GM21528 (cell line): ENCODE results near the gene PDAP1.
"Not testable (repeated sequence)": the region's sequence is repeated elsewhere in the genome, so short reads cannot be mapped to it uniquely, and the experiment has no call there.

ENCODE experiments used
- ATAC-seq: cut with Tn5 transposase; IDR thresholded peaks from one replicate; pipeline ENCODE4 v1.9.1; 2021; ENCODE audit warnings: mild to moderate bottlenecking, moderate library complexity; ENCODE audit not compliant: unreplicated experiment, low FRiP score

PDAP1 gene, protein sequence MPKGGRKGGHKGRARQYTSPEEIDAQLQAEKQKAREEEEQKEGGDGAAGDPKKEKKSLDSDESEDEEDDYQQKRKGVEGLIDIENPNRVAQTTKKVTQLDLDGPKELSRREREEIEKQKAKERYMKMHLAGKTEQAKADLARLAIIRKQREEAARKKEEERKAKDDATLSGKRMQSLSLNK

DNA sequence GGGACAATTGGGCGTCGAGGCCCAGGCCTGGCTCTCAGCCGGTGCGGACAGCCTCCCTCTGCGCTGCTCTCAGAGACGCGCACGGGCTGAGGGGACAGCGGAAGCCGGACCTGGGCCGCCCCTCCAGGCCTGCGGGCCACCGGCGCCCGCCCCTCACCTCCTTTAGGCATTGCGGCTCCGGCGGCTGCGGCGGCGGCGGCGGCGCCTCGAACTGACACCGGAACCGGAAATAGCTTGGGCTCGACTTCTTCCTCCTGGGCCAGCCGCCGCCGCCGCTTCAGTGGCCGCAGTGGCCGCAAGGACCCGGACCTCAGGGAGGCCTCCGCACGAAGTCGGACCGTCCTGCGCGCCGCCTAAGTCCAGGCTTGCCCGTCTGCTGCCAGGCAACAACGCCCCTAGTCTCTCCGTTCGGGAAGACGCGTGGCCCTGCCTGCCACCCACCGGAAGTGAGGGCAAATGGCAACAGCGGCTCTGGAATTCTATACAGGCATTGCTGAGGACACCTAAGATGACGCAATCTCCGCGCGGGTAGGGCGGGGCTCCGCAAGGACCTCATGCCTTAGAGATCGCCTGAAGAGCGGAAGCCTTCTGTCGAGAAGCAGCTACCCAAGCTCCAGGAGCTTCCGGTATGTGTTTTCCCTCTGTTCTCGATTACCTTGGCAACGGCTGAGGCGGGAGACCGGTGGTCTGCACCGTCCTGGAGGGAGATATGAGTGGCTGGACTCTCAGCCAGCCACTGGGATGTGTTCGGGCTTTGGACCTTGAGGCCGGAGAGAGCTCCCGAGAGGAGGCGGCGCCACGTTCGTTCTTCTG is at the start of gene PDAP1, which contains the start of gene BUD31:
TSS of gene PDAP1 (minus strand) at position 219 of the 813 bp plus-strand sequence. CDS start at position 170, 49 bp downstream.
TSS of gene BUD31 (plus strand) at position 591 of the 813 bp plus-strand sequence. CDS start 2,124 bp downstream, outside the sequence.
- peak; percentile 76 for ATAC-seq

DNA sequence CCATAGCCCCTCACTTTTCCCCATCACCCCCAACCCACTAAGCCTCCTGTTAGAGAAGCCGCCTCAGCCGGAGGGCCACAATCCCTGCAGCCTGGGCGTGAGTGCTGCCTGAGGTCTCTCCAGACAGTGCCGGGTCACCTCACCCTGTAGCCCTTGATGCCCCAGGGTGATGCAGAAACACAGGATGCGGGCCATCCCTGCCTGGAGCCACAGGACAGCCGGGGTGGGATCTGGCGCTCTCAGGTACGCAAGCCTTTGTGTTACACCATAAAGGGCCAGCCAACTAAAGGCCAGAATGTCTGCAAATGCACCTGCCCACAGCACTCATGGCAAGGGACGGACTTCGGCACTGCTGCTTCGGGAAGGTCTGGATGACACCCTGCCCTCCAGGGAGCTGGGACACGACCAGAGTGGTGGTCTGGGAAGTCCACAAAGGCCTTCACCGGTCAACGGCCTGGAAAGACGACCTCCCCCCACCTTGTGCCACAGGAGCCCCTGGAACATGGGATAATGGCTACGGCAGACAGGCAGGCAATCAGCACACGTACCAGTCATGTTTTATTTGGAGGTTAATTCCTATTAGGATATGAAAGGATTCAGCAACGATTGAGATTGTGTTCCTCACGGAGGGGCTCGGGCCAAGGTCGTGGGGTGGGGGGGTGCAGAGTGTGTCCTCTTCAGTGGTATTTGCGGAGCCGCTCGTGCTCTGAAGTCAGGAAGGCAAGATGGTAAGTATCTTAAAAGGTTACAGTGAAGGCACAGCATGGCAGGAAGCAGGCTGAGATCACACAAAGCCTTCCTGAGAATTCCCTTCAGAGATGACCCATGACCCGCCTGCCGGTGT is 49.5 kb upstream of the PDAP1 start:
- ATAC-seq = no peak

DNA sequence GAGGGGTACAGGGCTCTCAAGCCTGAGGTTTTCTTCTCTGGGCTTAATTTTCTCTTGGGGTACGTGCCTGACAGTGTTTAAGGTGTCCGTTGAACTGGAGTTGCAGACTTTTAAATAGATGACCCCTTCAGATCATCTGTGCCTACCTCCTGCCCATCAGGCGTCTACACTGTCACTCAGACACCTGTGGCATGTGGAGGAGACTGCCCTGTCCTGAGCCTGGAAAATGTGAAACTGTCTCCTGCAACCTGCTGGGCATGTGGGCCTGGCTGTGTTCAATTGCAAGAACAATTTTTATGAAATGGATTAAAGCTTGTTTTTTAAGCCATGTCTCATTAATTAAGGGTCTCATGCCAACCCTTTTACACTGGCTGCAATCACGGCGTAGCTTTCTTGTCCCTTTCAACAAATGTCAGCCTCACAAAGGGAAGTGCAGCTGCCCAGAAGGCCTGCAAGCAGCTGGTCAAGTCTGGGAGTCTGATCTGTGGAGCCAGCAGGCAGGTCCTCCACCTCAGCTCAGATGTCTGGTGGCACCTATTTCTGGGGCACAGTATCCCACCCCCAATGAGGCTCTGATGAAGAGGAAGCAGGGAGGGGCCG is 48.8 kb upstream of the PDAP1 start:
- ATAC-seq = no peak

DNA sequence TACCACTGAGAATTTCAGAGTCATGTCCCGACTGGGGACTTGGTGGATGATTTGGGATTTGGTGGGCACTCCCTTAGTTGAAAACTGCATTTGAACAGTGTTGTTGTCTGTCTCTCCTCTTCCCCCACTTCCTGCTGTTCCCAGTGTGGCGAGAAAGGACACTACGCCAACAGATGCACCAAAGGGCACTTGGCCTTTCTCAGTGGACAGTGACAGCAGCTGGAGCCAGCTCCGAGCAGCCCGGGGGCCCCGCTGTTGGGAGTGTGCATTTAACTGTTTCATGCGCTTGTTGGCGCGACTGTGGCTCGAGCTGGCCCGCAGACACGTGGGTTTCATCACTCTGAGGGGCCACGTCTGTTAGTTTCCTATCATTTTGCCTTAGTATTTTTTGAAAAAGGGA is 47.9 kb upstream of the PDAP1 start:
- ATAC-seq = no peak

DNA sequence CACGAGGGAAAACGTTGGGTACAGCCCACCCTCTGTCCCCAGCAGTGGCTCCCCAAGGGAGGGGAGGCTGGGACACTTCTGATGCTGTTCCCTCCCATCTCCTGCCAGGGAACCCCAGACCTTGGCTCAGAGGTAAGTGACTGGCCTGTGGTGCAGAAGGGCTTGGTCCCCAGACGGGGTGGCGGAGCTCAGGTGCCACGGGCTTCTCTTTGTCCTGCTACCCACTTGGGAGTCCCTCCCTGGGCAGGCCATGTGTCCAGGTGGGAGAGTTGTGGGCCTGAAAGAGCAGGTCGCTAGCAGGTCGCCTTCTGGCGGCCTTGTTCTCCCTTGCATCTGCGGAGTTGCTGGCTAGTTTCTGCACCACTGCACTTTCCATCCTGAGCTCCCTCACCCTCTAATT is 47.5 kb upstream of the PDAP1 start:
- ATAC-seq = no peak

DNA sequence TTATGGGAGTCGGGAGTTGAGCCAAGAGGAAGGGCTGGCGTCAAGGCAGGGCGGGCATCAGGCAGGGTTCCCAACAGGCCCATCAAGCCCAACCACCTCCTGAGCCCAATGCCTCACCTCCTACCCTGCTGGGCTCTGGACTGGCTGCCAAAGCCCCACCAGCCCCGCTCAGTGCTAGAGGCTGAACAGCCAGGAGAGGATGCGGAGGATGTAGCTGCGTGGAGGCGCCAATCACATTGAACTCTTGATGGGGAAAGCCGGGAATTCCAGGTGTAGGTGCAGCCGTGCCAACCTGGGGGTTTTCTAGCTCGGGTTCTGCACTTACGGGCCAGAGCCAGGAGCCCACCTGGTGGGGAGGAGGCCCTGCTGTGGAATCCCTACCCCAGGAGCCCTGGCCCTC is 44.7 kb upstream of the PDAP1 start:
- no peak for ATAC-seq

DNA sequence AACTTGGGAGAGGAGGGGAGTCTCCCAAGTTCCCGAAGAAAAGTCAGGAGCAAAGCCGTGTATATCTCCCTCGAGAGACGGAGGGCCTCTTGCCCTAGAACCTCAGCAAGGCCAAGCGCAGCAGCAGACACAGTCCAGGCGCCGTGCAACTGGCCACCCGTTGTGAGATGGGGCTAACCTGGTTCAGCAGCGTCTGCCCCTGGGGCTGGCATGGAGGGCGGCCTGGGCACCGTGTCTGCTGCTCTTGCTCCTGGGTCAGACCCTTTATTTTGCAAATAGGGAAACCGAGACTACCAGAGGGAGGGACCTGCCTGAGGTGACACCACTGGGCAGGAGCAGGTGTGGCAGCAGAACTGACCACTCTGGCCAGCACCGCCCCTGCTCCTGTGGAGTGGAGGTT is 44.1 kb upstream of the PDAP1 start:
- no peak for ATAC-seq

DNA sequence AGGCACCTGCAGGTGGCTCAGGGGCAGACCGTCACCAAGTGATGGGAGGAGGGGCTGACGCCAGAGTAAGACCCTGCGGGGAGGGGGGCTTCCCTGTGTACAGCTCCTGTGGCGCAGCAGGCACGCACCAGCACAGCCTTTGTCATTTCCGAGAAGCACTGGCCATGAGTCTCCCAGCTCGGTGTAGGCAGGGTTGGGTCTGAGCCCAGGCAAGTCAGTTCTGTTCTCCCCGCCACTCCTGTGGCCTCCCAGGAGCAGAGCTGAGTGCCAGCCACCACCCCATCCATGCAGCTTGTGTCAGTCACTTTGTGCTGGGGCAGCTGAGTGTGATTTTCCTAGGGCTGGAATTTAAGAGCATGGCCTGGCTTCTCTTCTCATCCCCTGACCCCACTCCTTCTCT is 43.5 kb upstream of the PDAP1 start:
- ATAC-seq = no peak

DNA sequence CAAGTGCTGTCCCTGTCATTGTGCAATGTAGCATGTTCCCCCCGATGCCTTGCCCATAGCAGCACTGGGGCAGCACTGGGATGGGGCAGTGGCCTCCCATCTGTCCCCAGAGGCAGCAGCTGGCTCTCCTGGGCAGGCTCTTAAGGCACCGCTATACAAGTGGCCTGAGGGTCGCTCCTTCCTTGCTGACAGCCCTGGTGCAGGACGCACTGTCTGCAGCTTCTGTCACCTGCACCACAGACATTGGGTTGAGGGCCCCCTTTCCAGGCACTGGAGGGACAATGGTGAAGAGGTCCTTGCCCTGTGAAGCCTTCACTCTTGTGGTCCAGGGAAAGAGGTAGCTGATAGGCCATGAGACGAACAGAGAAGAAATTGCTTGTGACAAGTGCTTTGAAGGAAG is 40.9 kb upstream of the PDAP1 start:
- ATAC-seq = no peak

DNA sequence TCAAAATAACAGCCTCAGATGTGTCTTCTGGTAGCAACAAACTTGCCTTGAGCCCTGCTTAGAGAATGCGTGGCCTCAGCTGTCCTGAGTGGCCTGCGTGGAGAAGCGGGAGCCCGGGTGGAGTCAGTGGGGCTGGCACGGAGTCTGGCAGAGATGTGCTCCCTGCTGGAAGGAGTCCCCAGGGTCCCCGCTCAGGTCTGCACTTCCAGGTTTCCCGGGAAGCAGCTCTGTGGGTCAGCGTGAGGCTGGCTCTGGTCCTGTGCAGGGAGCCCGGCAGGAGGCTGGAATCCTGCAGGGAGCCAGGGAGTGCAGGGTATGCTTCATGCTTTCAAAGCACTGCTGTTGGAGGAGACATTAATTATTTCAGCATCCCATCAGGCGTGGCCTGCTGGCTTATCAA is 40.5 kb upstream of the PDAP1 start:
- no peak for ATAC-seq

DNA sequence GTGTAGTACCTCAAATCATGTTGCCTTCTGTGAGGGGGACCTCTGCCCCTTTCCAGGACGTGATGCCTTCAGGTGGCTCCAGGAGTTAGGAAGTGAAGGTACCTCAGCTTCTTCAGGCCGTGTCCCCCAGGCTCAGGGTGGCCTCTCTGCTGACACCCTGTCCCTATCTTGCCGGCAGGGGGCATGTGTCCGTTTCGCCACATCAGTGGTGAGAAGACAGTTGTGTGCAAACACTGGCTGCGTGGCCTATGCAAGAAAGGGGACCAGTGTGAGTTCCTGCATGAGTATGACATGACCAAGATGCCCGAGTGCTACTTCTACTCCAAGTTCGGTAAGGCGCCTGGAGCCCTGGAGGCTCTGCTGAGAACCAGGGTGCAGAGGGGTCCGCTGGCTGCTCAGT is 39.5 kb upstream of the PDAP1 start:
- ATAC-seq = no peak

DNA sequence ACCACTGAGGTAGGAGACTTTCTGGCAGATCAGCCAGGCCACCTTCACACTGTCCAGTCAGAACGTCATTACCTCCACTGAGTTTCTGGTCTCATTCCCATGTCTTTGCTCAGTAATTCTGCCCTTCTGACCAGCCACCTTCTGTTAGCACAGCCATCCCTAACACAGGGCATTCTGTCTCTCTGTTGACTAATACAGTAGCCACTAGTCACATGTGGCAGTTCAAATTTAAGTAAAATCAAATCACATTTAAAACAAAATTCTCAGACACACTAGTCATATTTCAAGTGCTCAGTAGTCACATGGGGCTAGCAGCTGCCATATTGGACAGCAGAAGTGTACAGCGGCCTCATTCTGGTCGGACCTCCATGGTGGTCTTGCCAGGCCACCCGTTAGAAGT is 37.7 kb upstream of the PDAP1 start:
- ATAC-seq = no peak

DNA sequence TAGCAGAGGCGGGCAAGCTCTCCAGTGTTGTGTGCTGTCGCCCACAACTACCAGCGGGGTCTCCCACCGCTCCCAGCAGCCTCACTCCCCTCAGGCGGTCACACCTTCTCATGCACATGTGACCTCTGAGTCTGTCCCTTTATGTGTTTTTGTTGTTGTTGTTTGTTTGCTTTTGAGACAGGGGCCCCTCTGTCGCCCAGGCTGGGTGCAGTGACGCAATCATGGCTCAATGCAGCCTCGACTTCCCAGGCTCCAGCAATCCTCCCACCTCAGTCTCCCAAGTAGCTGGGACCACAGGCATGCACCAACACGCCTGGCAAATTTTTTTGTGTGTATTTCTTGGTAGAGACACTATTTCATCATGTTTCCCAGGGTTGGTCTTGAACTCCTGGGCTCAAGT is 31.8 kb upstream of the PDAP1 start:
- no peak for ATAC-seq

DNA sequence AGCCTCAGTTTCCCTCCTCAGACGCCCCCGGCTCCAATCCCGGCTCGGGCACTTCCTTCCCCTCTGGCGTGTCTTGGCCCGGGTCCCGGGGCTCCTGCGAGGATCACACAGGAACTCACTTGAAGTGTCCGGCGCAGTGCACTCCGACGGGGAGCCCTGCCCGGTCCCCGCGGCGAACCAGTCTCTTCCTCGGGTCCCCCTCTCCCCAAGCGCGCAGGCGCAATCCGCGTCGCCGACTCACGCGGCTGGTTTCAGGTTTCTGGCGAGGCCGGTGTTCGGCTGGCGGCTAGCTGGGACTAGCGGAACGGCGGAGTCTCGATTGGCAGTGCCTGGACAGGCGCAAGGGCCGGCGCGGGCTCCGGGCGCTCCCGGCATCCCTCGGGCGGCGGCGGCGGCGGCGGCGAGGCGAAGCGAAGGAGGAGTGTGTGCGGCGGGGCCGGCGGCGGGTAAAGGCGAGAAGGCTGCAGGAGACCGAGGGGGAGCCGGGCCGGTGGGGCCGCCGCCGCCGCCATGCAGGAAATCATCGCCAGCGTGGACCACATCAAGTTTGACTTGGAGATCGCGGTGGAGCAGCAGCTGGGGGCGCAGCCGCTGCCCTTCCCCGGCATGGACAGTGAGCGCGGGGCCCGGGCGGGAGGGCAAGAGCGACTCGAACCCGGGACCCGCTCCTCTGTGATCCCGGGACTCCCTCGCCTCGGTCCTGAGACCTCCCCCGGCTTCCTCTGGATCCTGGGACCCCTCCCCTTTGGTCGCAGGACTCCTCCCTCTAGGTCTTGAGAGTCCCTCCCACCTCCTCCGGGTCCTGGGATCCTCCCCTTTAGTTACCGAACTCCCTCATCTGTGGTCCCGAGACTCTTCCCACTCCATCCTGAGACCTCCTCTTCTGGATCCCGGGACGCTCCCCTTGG is 30.4 kb upstream of the PDAP1 start, which contains the start of the genes CPSF4 and PTCD1:
TSS of gene CPSF4 (plus strand) at position 371 of the 908 bp plus-strand sequence. CDS start at position 511, 140 bp downstream.
TSS of gene PTCD1 (minus strand) at position 226 of the 908 bp plus-strand sequence. CDS start 3,556 bp downstream, outside the sequence.
- peak; percentile 86 for ATAC-seq

DNA sequence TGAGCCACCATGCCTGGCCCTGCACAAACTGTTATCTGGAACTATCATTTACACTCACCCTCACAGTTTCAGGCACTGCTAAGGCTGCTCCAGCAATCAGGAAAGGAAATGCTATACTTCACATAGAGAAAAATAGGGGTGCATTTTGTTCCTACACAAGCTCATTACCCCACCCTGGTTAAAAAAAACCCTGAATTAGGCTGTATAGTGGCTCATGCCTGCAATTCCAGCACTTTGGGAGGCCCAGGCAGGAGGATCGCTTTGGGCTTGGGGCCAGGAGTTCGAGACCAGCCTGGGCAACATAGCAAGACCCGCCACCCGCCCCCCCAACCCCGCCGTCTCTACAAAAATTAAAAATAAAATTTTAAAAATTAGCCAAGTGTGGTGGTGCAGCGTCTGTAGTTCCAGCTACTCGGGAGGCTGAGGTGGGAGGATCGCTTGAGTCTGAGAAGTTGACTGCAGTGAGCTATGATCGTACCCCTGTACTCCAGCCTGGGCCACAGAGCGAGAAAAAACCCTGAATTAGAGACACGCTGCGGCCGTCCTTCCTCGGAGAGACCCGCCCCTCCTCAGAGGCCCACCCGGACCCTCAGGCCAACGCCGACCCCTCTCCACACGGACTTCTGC is 29.7 kb upstream of the PDAP1 start:
- ATAC-seq = no peak

DNA sequence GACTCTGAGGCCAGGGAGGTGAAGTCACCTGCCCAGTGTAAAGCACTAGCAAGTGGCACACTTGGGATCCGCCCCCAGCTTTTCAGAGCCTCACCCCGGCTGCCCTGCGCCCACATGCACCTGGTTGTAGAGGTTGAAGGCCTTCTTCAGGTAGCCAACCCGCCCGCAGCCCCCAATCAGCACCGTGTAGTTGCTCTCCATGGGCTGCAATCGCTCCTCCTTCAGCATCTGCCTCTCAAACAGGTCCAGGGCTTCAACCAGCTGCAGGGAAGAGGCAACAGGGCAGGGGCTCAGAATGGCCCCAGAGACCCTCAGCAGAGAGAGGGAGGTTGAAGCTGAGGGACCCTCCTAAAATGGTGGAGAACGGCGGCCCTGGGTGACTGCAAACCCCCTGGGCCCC is 24.8 kb upstream of the PDAP1 start:
- no peak for ATAC-seq

DNA sequence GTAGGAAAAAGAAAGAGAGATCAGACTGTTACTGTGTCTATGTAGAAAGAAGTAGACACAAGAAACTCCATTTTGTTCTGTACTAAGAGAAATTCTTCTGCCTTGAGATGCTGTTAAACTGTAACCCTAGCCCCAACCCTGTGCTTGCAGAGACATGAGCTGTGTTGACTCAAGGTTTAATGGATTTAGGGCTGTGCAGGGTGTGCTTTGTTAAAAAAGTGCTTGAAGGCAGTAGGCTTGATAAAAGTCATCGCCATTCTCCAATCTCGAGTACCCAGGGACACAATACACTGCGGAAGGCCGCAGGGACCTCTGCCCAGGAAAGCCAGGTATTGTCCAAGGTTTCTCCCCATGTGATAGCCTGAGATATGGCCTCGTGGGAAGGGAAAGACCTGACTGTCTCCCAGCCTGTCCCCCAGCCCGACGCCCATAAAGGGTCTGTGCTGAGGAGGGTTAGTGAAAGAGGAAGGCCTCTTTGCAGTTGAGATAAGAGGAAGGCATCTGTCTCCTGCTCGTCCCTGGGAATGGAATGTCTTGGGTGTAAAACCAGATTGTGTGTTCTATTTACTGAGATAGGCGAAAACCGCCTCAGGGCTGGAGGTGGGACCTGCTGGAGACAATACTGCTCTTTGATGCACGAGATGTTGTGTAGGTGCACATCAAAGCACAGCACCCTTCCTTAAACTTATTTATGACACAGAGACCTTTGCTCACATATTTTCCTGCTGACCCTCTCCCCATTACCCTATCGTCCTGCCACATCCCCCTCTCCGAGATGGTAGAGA is 23.6 kb upstream of the PDAP1 start:
- ATAC-seq = not testable (repeated sequence)

DNA sequence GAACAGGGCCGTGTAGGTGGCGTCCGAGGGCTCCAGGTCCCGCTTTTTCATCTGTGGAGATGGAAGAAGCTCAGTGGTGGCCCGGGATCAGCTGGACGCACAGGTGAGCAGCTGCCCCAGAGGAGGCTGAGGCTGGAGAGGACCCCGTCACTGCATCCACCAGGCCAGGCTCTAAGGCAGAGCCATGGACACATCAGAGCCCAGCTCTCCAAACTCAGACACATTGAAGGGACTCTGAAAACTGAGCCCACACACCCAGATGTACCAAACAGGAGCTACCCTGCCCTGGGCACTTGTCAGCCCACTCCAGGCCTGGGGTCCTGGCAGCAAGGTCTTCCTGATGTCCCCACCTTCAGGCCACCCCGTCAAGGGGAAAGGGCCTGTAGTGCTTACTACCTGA is 21.4 kb upstream of the PDAP1 start:
- ATAC-seq = no peak
